DND-41 (cell line): ENCODE results near the gene XPA.

Source experiments
- CTCF ChIP-seq: IDR thresholded peaks from 2 replicates; pipeline ENCODE4 v1.5.1; 2012; ENCODE audit warnings: borderline replicate concordance, low read length, moderate library complexity, mild to moderate bottlenecking; ENCODE audit not compliant: poor library complexity, severe bottlenecking; ENCODE audit errors: extremely low read depth
- EZH2 ChIP-seq: IDR thresholded peaks from 3 replicates; pipeline ENCODE4 v1.6.1; 2012; ENCODE audit warnings: borderline replicate concordance, low read depth, mild to moderate bottlenecking, moderate library complexity, low read length, inconsistent platforms; ENCODE audit not compliant: severe bottlenecking

DNA sequence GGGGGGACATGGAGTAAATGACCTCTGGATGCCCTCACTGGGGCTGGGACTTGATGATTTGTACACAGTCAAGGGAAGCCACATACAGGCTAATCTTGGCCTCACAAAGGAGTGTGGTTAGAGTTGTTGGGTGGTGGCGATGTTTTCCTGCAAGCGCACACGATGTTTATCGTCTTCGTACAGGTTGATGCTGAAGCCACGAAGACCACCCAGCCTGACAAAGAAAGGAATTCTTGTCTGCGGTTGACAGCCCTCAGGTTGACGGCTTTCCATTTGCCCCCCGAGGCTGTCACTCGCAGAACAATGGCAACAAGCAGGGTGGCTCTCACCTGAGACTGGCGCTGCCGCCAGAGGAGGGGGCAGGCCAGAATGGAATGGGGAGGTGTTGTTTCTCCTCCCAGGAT, 14.1 kb upstream of the XPA start:
- TF ChIP-seq CTCF: no peak
- TF ChIP-seq EZH2: no peak
